Measurements from ENCODE around the gene POU2AF2.

POU2AF2 gene

GRCh38 chr11:111334532-111335502 lies 89.3 kb downstream of the POU2AF2 start:
- no peak for DNase-seq

- DNase-seq: no peak
Measured at GRCh38 chr11:111335549-111335948, 90.0 kb downstream of the POU2AF2 start.
